ENCODE results near the gene LYZL4.

DNA sequence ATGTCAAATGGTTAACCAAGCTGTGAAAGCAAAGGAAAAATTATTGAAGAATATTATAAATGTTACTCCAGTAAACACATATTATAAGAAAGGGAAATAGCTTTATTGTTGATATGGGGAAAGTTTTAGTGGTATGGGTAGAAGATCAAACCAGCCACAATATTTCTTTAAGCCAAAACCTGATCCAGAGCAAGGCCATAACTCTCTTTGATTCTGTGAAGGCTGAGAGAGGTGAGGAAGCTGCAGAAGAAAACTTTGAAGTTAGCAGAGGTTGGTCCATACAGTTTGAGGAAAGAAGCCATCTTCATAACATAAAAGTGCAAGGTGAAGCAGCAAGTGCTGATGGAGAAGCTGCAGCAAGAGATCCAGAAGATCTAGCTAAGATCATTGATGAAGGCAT lies 54.8 kb downstream of the LYZL4 start:
- TF ChIP-seq, protein P1, sequence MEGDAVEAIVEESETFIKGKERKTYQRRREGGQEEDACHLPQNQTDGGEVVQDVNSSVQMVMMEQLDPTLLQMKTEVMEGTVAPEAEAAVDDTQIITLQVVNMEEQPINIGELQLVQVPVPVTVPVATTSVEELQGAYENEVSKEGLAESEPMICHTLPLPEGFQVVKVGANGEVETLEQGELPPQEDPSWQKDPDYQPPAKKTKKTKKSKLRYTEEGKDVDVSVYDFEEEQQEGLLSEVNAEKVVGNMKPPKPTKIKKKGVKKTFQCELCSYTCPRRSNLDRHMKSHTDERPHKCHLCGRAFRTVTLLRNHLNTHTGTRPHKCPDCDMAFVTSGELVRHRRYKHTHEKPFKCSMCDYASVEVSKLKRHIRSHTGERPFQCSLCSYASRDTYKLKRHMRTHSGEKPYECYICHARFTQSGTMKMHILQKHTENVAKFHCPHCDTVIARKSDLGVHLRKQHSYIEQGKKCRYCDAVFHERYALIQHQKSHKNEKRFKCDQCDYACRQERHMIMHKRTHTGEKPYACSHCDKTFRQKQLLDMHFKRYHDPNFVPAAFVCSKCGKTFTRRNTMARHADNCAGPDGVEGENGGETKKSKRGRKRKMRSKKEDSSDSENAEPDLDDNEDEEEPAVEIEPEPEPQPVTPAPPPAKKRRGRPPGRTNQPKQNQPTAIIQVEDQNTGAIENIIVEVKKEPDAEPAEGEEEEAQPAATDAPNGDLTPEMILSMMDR (conservative IDR thresholded peaks at IDR 0.05), result no peak
- TF ChIP-seq EZH2 (IDR thresholded peaks at IDR 0.05; ENCODE audit: low read depth), result no peak
